OCI-LY1 (cell line): ENCODE data around the gene FANCC.
A peak's percentile ranks its signal among the peaks of the same experiment; 100 is the strongest.

Source experiments
- H2AFZ ChIP-seq: fragments of 200-600 bp; sonication (generic), shearing (Covaris generic); 2 replicates; pipeline ENCODE4 v1.6.0; 2014; ENCODE audit warnings: antibody characterized with exemption, mild to moderate bottlenecking, low read length
- H3F3A ChIP-seq: fragments of 200-600 bp; sonication (generic), shearing (Covaris generic); 2 replicates; pipeline ENCODE4 v1.6.0; 2014; ENCODE audit warnings: mild to moderate bottlenecking, antibody characterized with exemption, low read length, moderate library complexity; ENCODE audit not compliant: insufficient read depth
- H3K27ac ChIP-seq: fragments of 200-600 bp; sonication (generic); 2 replicates; pipeline ENCODE4 v1.5.1; 2014; ENCODE audit warnings: low read length, mixed run types, mild to moderate bottlenecking, low read depth; ENCODE audit not compliant: poor library complexity, severe bottlenecking
- H3K27me3 ChIP-seq: fragments of 200-600 bp; sonication (generic); 2 replicates; pipeline ENCODE4 v1.6.0; 2014; ENCODE audit warnings: antibody characterized with exemption, mild to moderate bottlenecking, low read length, moderate library complexity; ENCODE audit not compliant: insufficient read depth
- H3K36me3 ChIP-seq: fragments of 200-600 bp; sonication (generic); 2 replicates; pipeline ENCODE4 v1.6.1; 2014; ENCODE audit warnings: mild to moderate bottlenecking, antibody characterized with exemption, low read length, moderate library complexity, mixed read lengths; ENCODE audit not compliant: insufficient read depth
- H3K4me1 ChIP-seq: fragments of 200-600 bp; sonication (generic); 2 replicates; pipeline ENCODE4 v1.5.1; 2014; ENCODE audit warnings: mild to moderate bottlenecking, low read length, moderate library complexity; ENCODE audit not compliant: insufficient read depth, severe bottlenecking
- H3K4me2 ChIP-seq: fragments of 200-600 bp; sonication (generic), shearing (Covaris generic); 2 replicates; pipeline ENCODE4 v1.6.1; 2014; ENCODE audit warnings: low read length
- H3K4me3 ChIP-seq: fragments of 200-600 bp; sonication (generic); 2 replicates; pipeline ENCODE4 v1.5.1; 2014; ENCODE audit warnings: low read length, low read depth, mild to moderate bottlenecking, mixed read lengths; ENCODE audit not compliant: poor library complexity, severe bottlenecking
- H3K79me2 ChIP-seq: fragments of 200-600 bp; shearing (Covaris generic); 2 replicates; pipeline ENCODE4 v1.6.1; 2016; ENCODE audit warnings: mixed run types, low read length, mixed read lengths; ENCODE audit not compliant: insufficient read depth
- H3K9ac ChIP-seq: fragments of 200-600 bp; sonication (generic), shearing (Covaris generic); 2 replicates; pipeline ENCODE4 v1.6.1; 2014; ENCODE audit warnings: mild to moderate bottlenecking, low read length, mixed read lengths
- H3K9me2 ChIP-seq: fragments of 200-600 bp; sonication (generic), shearing (Covaris generic); 2 replicates; pipeline ENCODE4 v1.6.1; 2014; ENCODE audit warnings: low read depth, mild to moderate bottlenecking, low read length, mixed read lengths
- H3K9me3 ChIP-seq: fragments of 200-600 bp; shearing (Covaris generic); 2 replicates; pipeline ENCODE4 v1.6.1; 2014; ENCODE audit warnings: low read length, mixed read lengths
- H4K20me1 ChIP-seq: fragments of 200-600 bp; sonication (generic), shearing (Covaris generic); 2 replicates; pipeline ENCODE4 v1.6.0; 2016; ENCODE audit warnings: mild to moderate bottlenecking, low read length; ENCODE audit not compliant: insufficient read depth
- EZH2 ChIP-seq: fragments of 200-600 bp; sonication (generic), shearing (Covaris generic); IDR thresholded peaks from 2 replicates; pipeline ENCODE4 v1.8.0; 2017; ENCODE audit warnings: borderline replicate concordance, mixed run types, mild to moderate bottlenecking, antibody characterized with exemption, low read length, moderate library complexity, mixed read lengths
- TF ChIP-seq, protein P1 (sequence below): fragments of 200-600 bp; sonication (generic), shearing (Covaris generic); IDR thresholded peaks from 2 replicates; pipeline ENCODE4 v1.5.1; 2017; ENCODE audit warnings: mild to moderate bottlenecking, antibody characterized with exemption, low read length, moderate library complexity, mixed read lengths

The FANCC gene

DNA sequence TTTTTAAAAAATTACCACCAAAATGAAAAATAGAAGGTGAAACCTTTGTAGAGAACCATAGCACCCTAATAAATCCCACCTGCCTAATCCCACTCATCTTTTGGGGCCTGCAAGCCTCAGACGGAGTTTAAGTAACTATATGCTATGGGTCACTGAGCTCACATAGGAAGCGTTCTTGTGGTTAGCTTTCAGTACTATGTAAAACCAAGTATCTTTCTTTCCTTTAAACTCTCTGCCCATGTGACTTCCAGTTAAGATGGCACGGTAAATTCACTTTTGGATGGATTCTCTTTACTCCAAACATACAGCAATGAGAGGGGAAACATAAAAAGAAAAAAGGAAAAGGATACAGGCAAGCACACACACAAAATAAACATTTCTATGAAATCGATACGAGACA, 50.9 kb downstream of the FANCC start:
- no peak overlapping the region for H3K27ac ChIP-seq
- H3K4me3 ChIP-seq, result peak overlapping the region; percentile 21
- H4K20me1 ChIP-seq, result no peaks in the 10 kb centered on the region
- no peaks in the 10 kb centered on the region for H3K79me2 ChIP-seq
- no peak overlapping the region for H2AFZ ChIP-seq
- no peaks in the 10 kb centered on the region for H3K9me3 ChIP-seq
- H3K36me3 ChIP-seq, result no peaks in the 10 kb centered on the region
- H3K4me2 ChIP-seq, result peak overlapping the region; percentile 55
- no peaks in the 10 kb centered on the region for H3K9me2 ChIP-seq
- peaks cover 20% of the 10 kb centered on the region for H3K4me1 ChIP-seq
- no peak overlapping the region; the same call in 1 of the 2 replicates for H3K9ac ChIP-seq
- H3F3A ChIP-seq, result no peaks in the 10 kb centered on the region
- H3K27me3 ChIP-seq, result no peaks in the 10 kb centered on the region
- TF ChIP-seq, protein P1, sequence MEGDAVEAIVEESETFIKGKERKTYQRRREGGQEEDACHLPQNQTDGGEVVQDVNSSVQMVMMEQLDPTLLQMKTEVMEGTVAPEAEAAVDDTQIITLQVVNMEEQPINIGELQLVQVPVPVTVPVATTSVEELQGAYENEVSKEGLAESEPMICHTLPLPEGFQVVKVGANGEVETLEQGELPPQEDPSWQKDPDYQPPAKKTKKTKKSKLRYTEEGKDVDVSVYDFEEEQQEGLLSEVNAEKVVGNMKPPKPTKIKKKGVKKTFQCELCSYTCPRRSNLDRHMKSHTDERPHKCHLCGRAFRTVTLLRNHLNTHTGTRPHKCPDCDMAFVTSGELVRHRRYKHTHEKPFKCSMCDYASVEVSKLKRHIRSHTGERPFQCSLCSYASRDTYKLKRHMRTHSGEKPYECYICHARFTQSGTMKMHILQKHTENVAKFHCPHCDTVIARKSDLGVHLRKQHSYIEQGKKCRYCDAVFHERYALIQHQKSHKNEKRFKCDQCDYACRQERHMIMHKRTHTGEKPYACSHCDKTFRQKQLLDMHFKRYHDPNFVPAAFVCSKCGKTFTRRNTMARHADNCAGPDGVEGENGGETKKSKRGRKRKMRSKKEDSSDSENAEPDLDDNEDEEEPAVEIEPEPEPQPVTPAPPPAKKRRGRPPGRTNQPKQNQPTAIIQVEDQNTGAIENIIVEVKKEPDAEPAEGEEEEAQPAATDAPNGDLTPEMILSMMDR, result no peak
- no peak for TF ChIP-seq EZH2

DNA sequence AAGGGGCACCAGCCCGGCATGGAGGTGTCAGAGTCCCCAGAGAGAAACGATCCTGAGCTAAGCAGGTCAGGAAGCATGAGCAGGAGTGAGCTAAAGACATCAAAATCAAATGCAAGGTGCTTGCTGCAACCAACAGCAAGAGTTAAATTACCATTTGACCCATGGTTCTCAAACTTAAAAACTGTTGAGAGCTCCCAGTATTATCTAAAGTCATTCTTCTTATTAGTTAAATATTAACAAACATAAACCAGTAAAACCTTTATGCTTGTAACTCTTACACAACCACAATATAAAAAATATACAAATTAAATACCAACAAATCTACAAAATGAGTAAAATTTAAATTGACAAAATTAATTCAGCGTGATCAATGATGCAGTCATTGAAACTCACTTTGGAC, 51.5 kb downstream of the FANCC start:
- H3K79me2 ChIP-seq, result no peaks in the 10 kb centered on the region
- no peaks in the 10 kb centered on the region for H3K9me3 ChIP-seq
- no peaks in the 10 kb centered on the region for H3K27me3 ChIP-seq
- peaks cover 20% of the 10 kb centered on the region for H3K4me1 ChIP-seq
- no peak overlapping the region for H3K27ac ChIP-seq
- no peaks in the 10 kb centered on the region for H3F3A ChIP-seq
- H3K9me2 ChIP-seq, result no peaks in the 10 kb centered on the region
- H2AFZ ChIP-seq, result no peak overlapping the region
- H3K9ac ChIP-seq, result no peak overlapping the region
- no peak overlapping the region for H3K4me3 ChIP-seq
- TF ChIP-seq, protein P1, result no peak
- TF ChIP-seq EZH2, result no peak
- no peaks in the 10 kb centered on the region for H3K36me3 ChIP-seq
- no peaks in the 10 kb centered on the region for H4K20me1 ChIP-seq
- no peak overlapping the region; the same call in 1 of the 2 replicates for H3K4me2 ChIP-seq

DNA sequence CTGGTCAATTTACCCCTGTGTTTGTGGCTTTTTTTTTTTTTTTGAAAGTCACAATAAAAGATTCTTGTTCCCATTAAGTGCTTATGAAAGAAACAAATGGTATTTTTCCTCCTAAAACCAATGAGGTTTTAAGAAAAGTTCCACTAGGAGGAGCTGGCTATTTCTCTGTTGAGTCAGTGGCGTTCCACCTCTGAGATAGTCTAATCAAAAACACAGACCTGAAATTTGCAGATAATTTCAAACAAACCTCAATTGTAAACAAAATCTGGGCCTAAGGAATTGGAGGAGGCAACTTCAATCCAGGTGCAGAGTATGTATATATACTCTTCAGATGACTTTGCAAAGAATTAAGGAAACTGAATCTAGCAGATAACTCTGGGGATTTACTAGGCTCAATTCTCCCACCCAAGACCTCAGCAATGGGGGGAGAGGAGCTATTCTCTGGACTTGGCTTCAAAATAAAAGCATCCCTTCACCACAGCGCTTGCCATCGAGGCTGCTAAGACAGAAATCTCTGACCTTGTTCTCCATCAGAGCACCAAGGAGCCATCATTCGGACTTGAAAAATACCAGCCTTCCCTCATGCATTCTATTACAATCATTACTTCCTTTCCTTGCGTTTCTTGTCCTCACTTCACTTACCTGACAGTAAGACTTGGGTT, 52.4 kb downstream of the FANCC start:
- Histone ChIP-seq H2AFZ (no peak overlapping the region), H3K4me2 (no peak overlapping the region), H3K27me3 (no peaks in the 10 kb centered on the region), H3K4me3 (no peak overlapping the region), H3K9me3 (no peaks in the 10 kb centered on the region), H3K27ac (no peak overlapping the region), H4K20me1 (no peaks in the 10 kb centered on the region), H3K4me1 (peaks cover 20% of the 10 kb centered on the region), H3K9ac (no peak overlapping the region), H3K9me2 (no peaks in the 10 kb centered on the region), H3K36me3 (no peaks in the 10 kb centered on the region), H3F3A (no peaks in the 10 kb centered on the region), H3K79me2 (no peaks in the 10 kb centered on the region)
- no peak for TF ChIP-seq EZH2
- TF ChIP-seq, protein P1, result peak; percentile 41
